Psoas muscle (tissue), 8 donors: ENCODE results near the gene ARHGAP9. TPM values are rescaled to one million over a fixed set of nuclear protein-coding genes. Genes with fewer than 3 reads are reported as not detected.

Experiments
- ATAC-seq, 4 donors: fragments of 200-7000 bp; cut with Tn5 transposase; one replicate each; pipeline ENCODE4 v1.9.1; 2020; ENCODE audit warnings: moderate library complexity in 3 of 4, mild to moderate bottlenecking in 2 of 4
- DNase-seq, 2 donors: peaks; one replicate each; pipeline ENCODE4 v3.0.0-alpha.2; 2020
- H3K27ac ChIP-seq: fragments of 200-600 bp; one replicate; pipeline ENCODE4 v1.8.0; 2022
- H3K27me3 ChIP-seq, 3 donors: fragments of 200-600 bp in 1 of 3; one replicate each; pipeline versions ENCODE4 v1.6.1 to v1.8.0; 2013 to 2022; ENCODE audit warnings: low read length in 2 of 3, mild to moderate bottlenecking in 2 of 3, moderate library complexity in 1 of 3; ENCODE audit not compliant: insufficient read depth in 3 of 3
- H3K36me3 ChIP-seq, 2 donors: fragments of 200-600 bp in 1 of 2; one replicate each; pipeline versions ENCODE4 v1.6.1 to v1.8.0; 2013 to 2022; ENCODE audit warnings: low read depth in 1 of 2, mild to moderate bottlenecking in 1 of 2, moderate library complexity in 1 of 2; ENCODE audit not compliant: insufficient read depth in 1 of 2
- H3K4me1 ChIP-seq: fragments of 200-600 bp; one replicate; pipeline ENCODE4 v1.8.0; 2022
- H3K4me3 ChIP-seq: fragments of 200-600 bp; one replicate; pipeline ENCODE4 v1.8.0; 2022; ENCODE audit warnings: mild to moderate bottlenecking
- H3K9me3 ChIP-seq: fragments of 200-600 bp; one replicate; pipeline ENCODE4 v1.8.0; 2022
- CTCF ChIP-seq: fragments of 200-600 bp; IDR thresholded peaks from one replicate; pipeline ENCODE4 v1.8.0; 2022; ENCODE audit warnings: antibody characterized with exemption
- WGBS, 3 donors: extraction: QIAGEN DNeasy Blood & Tissue Kit; methylation state at CpG; one replicate each; pipeline versions ENCODE4 v1.1.6 to v1.1.7; 2013; 5-methylcytosine and 5-hydroxymethylcytosine counted together
- intact Hi-C, 2 donors: fragments of 100-400 bp; cut with DNase I; formaldehyde crosslinking; loops; one replicate each; pipeline versions ENCODE4 v1.11.0 to v1.14.2; 2022
- polyA plus RNA-seq, 3 donors: library from polyadenylated mRNA; stranded (reverse); fragments of 200-250 nt; gene quantifications; one replicate each; pipeline ENCODE4 v1.2.3, GENCODE V29; 2013
- total RNA-seq, 4 donors: library from RNA; stranded (reverse); fragmentation: NEBNext Ultra II Directional in 2 of 4; extraction: Animal tissue kit (Norgen Biotek cat#: 25700) in 2 of 4; gene quantifications; one replicate each; pipeline versions ENCODE4 v1.2.1 to v1.2.4, GENCODE V29; 2021 to 2023
- donor health status: healthy with polysubstance abuse.
- donor health status: DM: no; HTN: no; CAD: no; lungs with moderate emphysema.
- donor health status: Bipolar disorder and iron deficiency.
- donor health status: healthy.
- donor health status: DM: yes; HTN: yes; CAD: no.
- donor health status: DM: no; HTN: no; CAD: no.
- donor health status: DM: no; HTN: no; CAD: no.
- donor health status: DM: yes; HTN: yes; CAD: no.

ARHGAP9 gene
- total and polyA plus RNA-seq, 7 donors: 0.91 to 5.4 (median 2.0) TPM

GRCh38 chr12:57491393-57492280 lies 12.0 kb upstream of the ARHGAP9 start:
- Histone ChIP-seq H3K9me3 (no peaks in the 10 kb centered on the region), H3K27ac (no peak overlapping the region), H3K27me3 (no peaks in the 10 kb centered on the region), H3K4me3 (no peak overlapping the region), H3K36me3 (peaks cover 18 to 52% of the 10 kb centered on the region in 2 donors), H3K4me1 (peaks cover 10% of the 10 kb centered on the region)
- no peak for ATAC-seq
- DNase-seq: no peak
- TF ChIP-seq CTCF: no peak
- intact Hi-C loops: no loop called here
- WGBS, 3 donors: 88 to 93% (median 92%) methylated on average over 15 of the region's 15 CpGs

GRCh38 chr12:57490126-57490525 lies 10.5 kb upstream of the ARHGAP9 start:
- Histone ChIP-seq H3K36me3 (peaks cover 18 to 42% of the 10 kb centered on the region in 2 donors), H3K27ac (no peak overlapping the region), H3K9me3 (no peaks in the 10 kb centered on the region), H3K4me3 (no peak overlapping the region), H3K27me3 (no peaks in the 10 kb centered on the region), H3K4me1 (peaks cover 10% of the 10 kb centered on the region)
- no peak for ATAC-seq
- no peak for TF ChIP-seq CTCF
- intact Hi-C loops: no loop called here
- no peak for DNase-seq
- WGBS, 3 donors: 96 to 99% (median 98%) methylated on average over 4 of the region's 4 CpGs

GRCh38 chr12:57489157-57489641 lies 9.5 kb upstream of the ARHGAP9 start:
- intact Hi-C loops: loop anchor here in 1 of 2 donors (5.0 kb wide), 1 partner anchor 33 kb away; the partner anchor contains the start of genes DDIT3 and MBD6
- DNase-seq: no peak
- no peak for ATAC-seq
- Histone ChIP-seq H3K4me1 (peaks cover 10% of the 10 kb centered on the region), H3K4me3 (peak overlapping the region; percentile 96), H3K27me3 (no peaks in the 10 kb centered on the region), H3K27ac (no peak overlapping the region), H3K36me3 (peaks cover 16 to 40% of the 10 kb centered on the region in 2 donors), H3K9me3 (no peaks in the 10 kb centered on the region)
- TF ChIP-seq CTCF: no peak
- 89 to 91% (median 89%) methylated on average over 5 of the region's 5 CpGs for WGBS, 3 donors

GRCh38 chr12:57488402-57489156 lies 8.9 kb upstream of the ARHGAP9 start:
- Histone ChIP-seq H3K36me3 (peaks cover 16 to 36% of the 10 kb centered on the region in 2 donors), H3K4me3 (peak overlapping the region; percentile 96), H3K27me3 (no peaks in the 10 kb centered on the region), H3K27ac (peak overlapping the region; percentile 76), H3K4me1 (peaks cover 10% of the 10 kb centered on the region), H3K9me3 (no peaks in the 10 kb centered on the region)
- ATAC-seq (peak in 2 of 4 donors; percentile 16 to 17), DNase-seq (no peak)
- WGBS, 3 donors: 25 to 27% (median 26%) methylated on average over 11 of the region's 11 CpGs
- no peak for TF ChIP-seq CTCF
- intact Hi-C loops: loop anchor here in 1 of 2 donors (5.0 kb wide), 1 partner anchor 34 kb away; the partner anchor contains the start of genes DDIT3 and MBD6
